ENCODE measurements around the gene CWH43.
"Not testable (repeated sequence)": the region's sequence is repeated elsewhere in the genome, so short reads cannot be mapped to it uniquely, and the experiment has no call there.

DNA sequence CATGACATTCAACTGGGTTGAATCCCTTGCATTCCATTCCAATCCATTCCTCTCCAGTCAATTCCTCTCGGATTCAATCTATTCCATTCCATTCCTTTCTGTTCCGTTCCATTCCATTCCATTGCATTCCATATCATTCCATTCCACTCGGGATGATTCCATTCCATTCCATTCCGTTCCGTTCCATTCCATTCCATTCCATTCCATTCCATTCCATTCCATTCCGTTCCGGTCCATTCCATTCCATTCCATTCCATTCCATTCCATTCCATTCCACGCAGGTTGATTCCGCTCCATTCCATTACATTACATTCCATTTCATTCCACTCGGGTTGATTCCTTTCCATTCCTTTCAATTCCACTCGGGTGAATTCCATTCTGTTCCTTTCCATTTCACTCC lies 111.4 kb downstream of the CWH43 start:
- TF ChIP-seq SMC3 (conservative IDR thresholded peaks at IDR 0.05; ENCODE audit: poor library complexity); EZH2 (IDR thresholded peaks at IDR 0.05; ENCODE audit: borderline replicate concordance, insufficient read depth, low read length, poor library complexity, severe bottlenecking); RAD21 (conservative IDR thresholded peaks at IDR 0.05); EP300 (conservative IDR thresholded peaks at IDR 0.05; ENCODE audit: poor library complexity, severe bottlenecking): not testable (repeated sequence)
- TF ChIP-seq, protein P1, sequence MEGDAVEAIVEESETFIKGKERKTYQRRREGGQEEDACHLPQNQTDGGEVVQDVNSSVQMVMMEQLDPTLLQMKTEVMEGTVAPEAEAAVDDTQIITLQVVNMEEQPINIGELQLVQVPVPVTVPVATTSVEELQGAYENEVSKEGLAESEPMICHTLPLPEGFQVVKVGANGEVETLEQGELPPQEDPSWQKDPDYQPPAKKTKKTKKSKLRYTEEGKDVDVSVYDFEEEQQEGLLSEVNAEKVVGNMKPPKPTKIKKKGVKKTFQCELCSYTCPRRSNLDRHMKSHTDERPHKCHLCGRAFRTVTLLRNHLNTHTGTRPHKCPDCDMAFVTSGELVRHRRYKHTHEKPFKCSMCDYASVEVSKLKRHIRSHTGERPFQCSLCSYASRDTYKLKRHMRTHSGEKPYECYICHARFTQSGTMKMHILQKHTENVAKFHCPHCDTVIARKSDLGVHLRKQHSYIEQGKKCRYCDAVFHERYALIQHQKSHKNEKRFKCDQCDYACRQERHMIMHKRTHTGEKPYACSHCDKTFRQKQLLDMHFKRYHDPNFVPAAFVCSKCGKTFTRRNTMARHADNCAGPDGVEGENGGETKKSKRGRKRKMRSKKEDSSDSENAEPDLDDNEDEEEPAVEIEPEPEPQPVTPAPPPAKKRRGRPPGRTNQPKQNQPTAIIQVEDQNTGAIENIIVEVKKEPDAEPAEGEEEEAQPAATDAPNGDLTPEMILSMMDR (IDR thresholded peaks at IDR 0.05; ENCODE audit: poor library complexity, severe bottlenecking): not testable (repeated sequence)

All from neural cell (in vitro differentiated cells).